ENCODE results near the gene SYMPK.
"Not testable (repeated sequence)": the region's sequence is repeated elsewhere in the genome, so short reads cannot be mapped to it uniquely, and the experiment has no call there.

SYMPK gene

GRCh38 chr19:45862564-45863334, at the start of gene SYMPK:
Gene SYMPK, minus strand, starts transcription at chr19:45863147. Its CDS starts 8,652 bp downstream, at chr19:45854495.
- peak; percentile 94 for DNase-seq (ENCODE audit: low read depth)

DNA sequence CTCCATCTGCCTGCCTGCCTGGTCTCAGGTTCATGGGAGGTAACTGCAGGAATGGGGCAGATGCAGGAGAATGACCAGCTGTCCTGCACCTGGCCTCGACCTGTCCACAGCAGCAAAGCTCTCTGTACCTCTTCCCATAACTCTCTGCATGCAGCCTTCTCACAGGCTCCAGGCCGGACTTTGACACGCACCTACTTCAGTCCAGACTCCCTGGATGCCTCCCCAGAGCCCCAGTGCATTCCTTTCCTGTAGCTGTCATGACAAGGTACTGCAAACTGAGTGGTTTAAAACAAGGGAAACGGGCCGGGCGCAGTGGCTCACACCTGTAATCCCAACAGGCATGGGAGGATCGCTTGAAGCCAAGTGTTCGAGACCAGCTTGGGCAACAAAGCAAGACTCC, 48.3 kb upstream of the SYMPK start:
- no peak for DNase-seq (ENCODE audit: low read depth)

GRCh38 chr19:45908956-45909355, 46.0 kb upstream of the SYMPK start:
- DNase-seq (ENCODE audit: low read depth), result no peak

- DNase-seq (ENCODE audit: low read depth), result no peak
Observed at GRCh38 chr19:45906221-45906620, 43.3 kb upstream of the SYMPK start.

DNA sequence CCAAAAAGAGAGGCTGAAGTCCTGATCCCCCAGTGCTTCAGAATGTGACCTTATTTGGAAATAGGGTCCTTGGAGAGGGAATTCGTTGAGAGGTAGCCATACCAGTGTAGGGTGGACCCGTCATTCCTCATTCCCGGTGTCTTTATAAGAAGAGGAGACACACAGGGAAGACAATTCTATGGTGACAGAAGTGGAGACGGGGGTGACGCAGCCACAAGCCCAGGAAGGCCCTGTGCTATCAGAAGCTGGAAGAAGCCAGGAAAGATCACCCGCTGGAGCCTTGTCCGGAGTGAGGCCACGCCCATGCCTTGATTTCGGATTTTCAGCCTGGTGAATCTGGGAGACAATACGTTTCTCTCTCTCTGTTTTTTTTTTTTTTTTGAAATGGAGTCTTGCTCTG, 42.1 kb upstream of the SYMPK start:
- no peak for DNase-seq (ENCODE audit: low read depth)

- DNase-seq (ENCODE audit: low read depth), result peak; percentile 98
Observed at GRCh38 chr19:45902651-45903625, 40.0 kb upstream of the SYMPK start.

DNA sequence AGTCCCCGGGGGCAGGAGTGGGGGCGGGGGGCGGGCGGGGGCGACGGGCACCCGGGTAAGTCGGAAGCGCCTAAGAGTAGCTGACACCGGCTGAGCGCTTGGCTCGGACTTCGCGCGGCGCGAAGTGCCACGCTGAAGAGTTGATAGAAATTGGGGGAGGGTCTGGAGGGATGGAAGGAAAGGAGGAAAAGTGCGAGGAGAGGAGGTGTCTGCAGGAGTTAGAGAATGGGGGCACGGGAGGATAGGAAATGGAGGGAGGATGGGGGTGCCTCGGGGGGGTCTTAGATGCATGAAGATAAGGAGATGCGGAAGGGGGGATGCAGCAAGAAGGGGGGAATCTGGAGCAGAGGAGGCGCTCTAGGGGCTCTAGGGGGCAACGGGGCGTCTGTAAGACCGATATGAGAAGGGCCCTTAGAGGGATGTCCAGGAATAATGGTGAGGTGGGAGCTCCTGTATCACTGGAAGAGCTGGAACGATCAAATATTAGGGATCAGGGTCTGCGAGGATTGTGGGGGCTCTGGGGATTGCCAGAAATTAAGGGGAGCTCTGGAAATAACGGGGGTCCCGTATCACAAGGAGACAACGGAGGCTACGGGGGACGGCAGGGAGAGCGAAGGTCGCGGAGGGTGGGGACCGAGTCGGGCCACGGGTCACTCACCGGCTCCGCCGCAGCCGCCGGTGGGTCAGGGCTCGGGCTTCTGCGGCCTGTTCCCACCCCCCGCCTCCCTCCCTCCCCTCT, 39.1 kb upstream of the SYMPK start, which contains the start of gene MYPOP:
MYPOP (minus strand) TSS at position 702 of the 739 bp plus-strand sequence. CDS start 840 bp downstream, outside the sequence.
- DNase-seq (ENCODE audit: low read depth), result no peak

GRCh38 chr19:45901432-45901911, 38.5 kb upstream of the SYMPK start:
- DNase-seq (ENCODE audit: low read depth), result no peak

- no peak for DNase-seq (ENCODE audit: low read depth)
Observed at GRCh38 chr19:45900738-45901431, 37.9 kb upstream of the SYMPK start.

DNA sequence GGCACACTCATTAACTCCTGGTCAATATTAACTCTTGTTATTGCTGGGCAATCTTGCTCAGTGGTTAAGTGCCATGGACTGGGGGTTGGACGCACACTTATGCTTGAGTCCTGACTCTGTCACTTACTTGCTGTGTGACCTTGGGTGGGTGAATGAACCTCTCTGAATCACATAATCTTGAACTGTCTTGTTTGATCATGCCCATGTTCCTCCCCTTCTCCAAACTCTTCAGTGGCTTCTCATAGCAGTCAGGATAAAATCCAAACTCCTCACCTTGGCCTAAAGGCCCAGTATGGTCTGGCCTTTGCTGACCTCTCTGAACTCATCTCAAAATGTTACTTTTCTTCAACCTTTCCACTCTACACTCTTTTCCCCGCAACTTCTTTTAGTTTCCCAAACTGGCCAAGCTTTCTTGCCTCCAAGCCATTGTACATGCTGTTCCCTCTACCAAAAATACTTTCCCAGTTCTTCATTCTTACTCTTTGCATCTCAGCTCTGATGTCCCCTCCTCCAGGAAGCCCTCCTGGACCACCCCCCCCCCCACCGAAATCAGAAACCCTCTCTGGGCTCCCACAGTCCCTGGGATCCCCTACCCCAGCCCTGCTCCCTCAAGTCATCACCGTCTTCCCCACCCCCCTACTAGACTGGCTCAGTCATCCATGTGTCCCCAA, 37.1 kb upstream of the SYMPK start:
- DNase-seq (ENCODE audit: low read depth), result no peak

- DNase-seq (ENCODE audit: low read depth), result no peak
Observed at GRCh38 chr19:45899253-45899652, 36.3 kb upstream of the SYMPK start.

- DNase-seq (ENCODE audit: low read depth), result no peak
Observed at GRCh38 chr19:45897261-45897812, 34.4 kb upstream of the SYMPK start.

DNA sequence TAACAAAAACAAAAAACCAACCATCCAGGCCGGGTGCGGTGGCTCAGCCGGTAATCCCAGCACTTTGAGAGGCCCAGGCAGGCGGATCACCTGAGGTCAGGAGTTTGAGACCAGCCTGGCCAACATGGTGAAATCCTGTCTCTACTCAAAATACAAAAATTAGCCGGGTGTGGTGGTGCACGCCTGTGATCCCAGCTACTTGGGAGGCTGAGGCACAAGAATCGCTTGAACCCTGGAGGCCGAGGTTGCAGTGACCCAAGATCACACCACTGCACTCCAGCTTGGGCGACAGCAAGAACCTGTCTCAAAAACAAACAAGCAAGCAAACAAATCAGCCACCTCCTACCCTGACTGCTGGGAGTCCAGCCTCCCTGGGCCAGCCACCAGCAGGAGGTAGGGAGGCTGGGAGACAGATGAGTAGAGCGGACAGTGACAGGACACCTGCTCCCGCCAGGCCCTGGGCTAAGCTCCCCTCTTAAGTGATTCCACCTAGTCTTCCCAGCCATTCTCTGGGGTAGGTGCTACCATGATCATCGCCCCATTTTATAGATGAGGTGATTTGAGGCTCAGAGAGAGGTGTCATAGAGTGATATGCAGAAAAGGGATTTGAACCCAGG, 33.1 kb upstream of the SYMPK start:
- DNase-seq (ENCODE audit: low read depth), result not testable (repeated sequence)

- DNase-seq (ENCODE audit: low read depth), result no peak
Observed at GRCh38 chr19:45895519-45895972, 32.6 kb upstream of the SYMPK start.

GRCh38 chr19:45890877-45891276, 27.9 kb upstream of the SYMPK start:
- DNase-seq (ENCODE audit: low read depth), result no peak

DNA sequence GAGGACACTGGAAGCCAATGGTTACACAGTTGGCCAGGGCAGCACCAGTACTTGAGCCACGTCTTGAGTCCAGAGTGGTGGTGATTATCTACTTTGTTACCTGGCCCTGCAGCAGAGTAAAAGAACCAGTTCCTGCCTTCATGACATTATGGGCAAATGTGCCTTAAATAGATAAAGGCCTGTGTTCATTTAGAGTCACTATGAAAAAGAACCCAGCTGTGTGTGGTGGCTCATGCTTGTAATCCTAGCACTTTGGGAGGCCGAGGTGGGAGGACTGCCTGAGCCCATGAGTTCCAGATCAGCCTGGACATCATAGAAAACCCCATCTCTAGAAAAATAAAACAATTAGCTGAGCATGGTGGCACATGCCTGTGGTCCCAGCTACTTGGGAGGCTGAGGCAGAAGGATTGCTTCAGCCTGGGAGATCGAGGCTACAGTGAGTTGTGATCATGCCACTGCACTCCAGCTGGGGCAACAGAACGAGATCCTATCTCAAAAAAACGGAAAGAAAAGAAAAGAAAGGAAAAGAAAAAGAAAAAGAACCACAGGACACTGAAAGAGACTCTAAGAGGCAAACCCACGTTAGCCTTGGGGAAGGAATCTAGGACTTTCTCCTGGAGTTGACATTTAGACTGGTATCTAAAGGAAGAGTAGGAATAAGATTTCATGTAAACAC, 26.4 kb upstream of the SYMPK start:
- DNase-seq (ENCODE audit: low read depth), result no peak

- no peak for DNase-seq (ENCODE audit: low read depth)
Observed at GRCh38 chr19:45887200-45887710, 24.3 kb upstream of the SYMPK start.

- DNase-seq (ENCODE audit: low read depth), result peak; percentile 74
Observed at GRCh38 chr19:45886427-45887199, 23.7 kb upstream of the SYMPK start.
